K562 (cell line): Measurements from ENCODE around the gene RFC2. TPM values are rescaled to one million over a fixed set of nuclear protein-coding genes. Genes with fewer than 3 reads are reported as not detected.

Source experiments
- ATAC-seq: fragments of 200-7000 bp; cut with Tn5 transposase; 3 replicates; pipeline ENCODE4 v1.9.1; 2020; ENCODE audit warnings: moderate library complexity
- BruUV-seq: library from RNA; stranded (reverse); fragments of 400-500 nt; replicated peaks from 2 replicates; lab custom pipeline; 2021; lab: Mats Ljungman, UMichigan
- CTCF ChIA-PET: fragments of 300-600 bp; formaldehyde crosslinking; extraction: SDS; loops from one replicate; lab custom pipeline; 2021; ENCODE audit warnings: low intra/inter-chr PET ratio; lab: Yijun Ruan, JAX
- POLR2A ChIA-PET: fragments of 300-600, 350-650 bp; sonication (Branson Sonifier 250); formaldehyde crosslinking; extraction: SDS; loops from one replicate; lab custom pipeline; 2021; ENCODE audit warnings: antibody characterized with exemption, inconsistent platforms; lab: Yijun Ruan, JAX
- DNase-seq, 4 experiments: peaks; one replicate each; pipeline versions ENCODE4 v3.0.0 to v3.0.0-alpha.2; 2011 to 2018; ENCODE audit warnings: low spot score in 3 of 4, mixed read lengths in 3 of 4; ENCODE audit errors: extremely low read depth in 1 of 4
- FAIRE-seq: peaks from 2 replicates; lab custom pipeline; 2011; peaks lifted over from hg19 to GRCh38; lab: Jason Lieb, UNC
- H2AFZ ChIP-seq: 2 replicates; pipeline ENCODE4 v1.6.0; 2011; ENCODE audit warnings: low read depth, low read length, control low read depth, inconsistent platforms
- H3K27ac ChIP-seq: fragments of 200-600 bp; 3 replicates; pipeline ENCODE4 v1.8.0; 2011; ENCODE audit warnings: low read depth, mild to moderate bottlenecking, control low read depth, inconsistent platforms, low read length, moderate library complexity, mixed read lengths; ENCODE audit errors: extremely low read depth
- H3K27me3 ChIP-seq, 2 experiments: fragments of 300-600 bp in 1 of 2; 2 replicates in 1 of 2; 3 replicates in 1 of 2; pipeline versions ENCODE4 v1.6.0 to v1.8.0; 2011; ENCODE audit warnings: inconsistent platforms in 2 of 2, low read length in 2 of 2, mild to moderate bottlenecking in 1 of 2, mixed read lengths in 1 of 2, moderate library complexity in 1 of 2; ENCODE audit not compliant: control insufficient read depth in 2 of 2, insufficient read depth in 2 of 2
- H3K36me3 ChIP-seq: fragments of 300-600 bp; 3 replicates; pipeline ENCODE4 v1.8.0; 2011; ENCODE audit warnings: mild to moderate bottlenecking, low read length, inconsistent platforms; ENCODE audit not compliant: control insufficient read depth, insufficient read depth
- H3K4me1 ChIP-seq, 2 experiments: fragments of 200-600 bp in 1 of 2; replicated peaks in 1 of 2; 2 replicates in 1 of 2; 3 replicates in 1 of 2; pipeline versions ENCODE4 v1.5.1 to v1.8.0; 2011; ENCODE audit warnings: inconsistent platforms in 2 of 2, low read length in 2 of 2, mild to moderate bottlenecking in 1 of 2, mixed read lengths in 1 of 2, moderate library complexity in 1 of 2; ENCODE audit not compliant: control insufficient read depth in 2 of 2, insufficient read depth in 2 of 2
- H3K4me2 ChIP-seq: 2 replicates; pipeline ENCODE4 v1.6.1; 2011; ENCODE audit warnings: low read length, control low read depth, inconsistent platforms, mixed read lengths; ENCODE audit not compliant: insufficient read depth
- H3K4me3 ChIP-seq: fragments of 200-600 bp; sonication (generic), shearing (Covaris generic); 2 replicates; pipeline ENCODE4 v1.5.1; 2016; ENCODE audit warnings: control low read depth, inconsistent platforms
- H3K79me2 ChIP-seq: fragments of 200-600 bp; 3 replicates; pipeline ENCODE4 v1.8.0; 2011; ENCODE audit warnings: low read length, inconsistent platforms; ENCODE audit not compliant: control insufficient read depth, insufficient read depth
- H3K9ac ChIP-seq, 2 experiments: 2 replicates each; pipeline versions ENCODE4 v1.6.0 to v1.6.1; 2011; ENCODE audit warnings: low read depth in 2 of 2, low read length in 2 of 2, control low read depth in 1 of 2, inconsistent platforms in 1 of 2, mild to moderate bottlenecking in 1 of 2, mixed read lengths in 1 of 2; ENCODE audit not compliant: insufficient read depth in 1 of 2
- H3K9me1 ChIP-seq: one replicate; pipeline ENCODE4 v1.6.0; 2011; ENCODE audit warnings: inconsistent platforms, mild to moderate bottlenecking, low read length, moderate library complexity; ENCODE audit not compliant: control insufficient read depth, insufficient read depth
- H3K9me3 ChIP-seq: replicated peaks from 2 replicates; pipeline ENCODE4 v1.5.1; 2011; ENCODE audit warnings: low read depth, low read length, inconsistent platforms; ENCODE audit not compliant: control insufficient read depth, insufficient read depth
- H4K20me1 ChIP-seq: replicated peaks from 2 replicates; pipeline ENCODE4 v1.6.1; 2011; ENCODE audit warnings: low read length, inconsistent platforms, mixed read lengths; ENCODE audit not compliant: control insufficient read depth, insufficient read depth
- RBM25 ChIP-seq: fragments of 200-400 bp; formaldehyde crosslinking; IDR thresholded peaks from 2 replicates; pipeline ENCODE4 v1.6.1; 2018; ENCODE audit warnings: low read length, low read depth, moderate library complexity; ENCODE audit not compliant: severe bottlenecking
- THAP7 ChIP-seq: fragments of 250-450 bp; sonication (Bioruptor Pico); IDR thresholded peaks from 2 replicates; pipeline ENCODE4 v1.5.0; 2021
- ZNF121 ChIP-seq: sonication (generic); formaldehyde crosslinking; conservative IDR thresholded peaks from 2 replicates; pipeline ENCODE4 v1.8.0; 2022; ENCODE audit warnings: missing genetic modification reagents
- WGBS: fragments of 100-300 bp; shearing (Covaris generic); methylation state at CpG from one replicate; pipeline ENCODE4 v1.1.6; 2016; ENCODE audit warnings: low coverage, mixed read lengths; ENCODE audit not compliant: insufficient coverage; ENCODE audit errors: missing lambda C conversion rate; 5-methylcytosine and 5-hydroxymethylcytosine counted together
- in situ Hi-C: fragments of 300-500 bp; cut with MboI; formaldehyde crosslinking; loops from 4 replicates; pipeline ENCODE4 v1.15.0; 2018; ENCODE audit warnings: inconsistent platforms, mixed read lengths
- intact Hi-C: fragments of 100-400 bp; cut with micrococcal nuclease; formaldehyde crosslinking; loops from 2 replicates; pipeline ENCODE4 v1.14.2; 2022
- polyA plus RNA-seq, 8 experiments: library from polyadenylated mRNA; depleted of rRNA in 4 of 8; stranded (reverse) in 5 of 8; unstranded in 3 of 8; fragments of >200 nt; fragmentation: Nextera tagmentation in 2 of 8; fragmentation: Illumina TruSeq in 1 of 8; extraction: Ambion mirVana in 2 of 8; extraction: Trizol in 1 of 8; gene quantifications; 2 replicates each; pipeline versions ENCODE4 v1.2.1 to v1.2.3, GENCODE V29; 2011 to 2014; ENCODE audit warnings: inconsistent platforms in 1 of 8, missing spikeins in 1 of 8
- total RNA-seq, 7 experiments: library from RNA; depleted of rRNA in 6 of 7; stranded (reverse); fragments of >200 nt in 6 of 7; fragmentation: Illumina TruSeq in 2 of 7; extraction: Trizol in 2 of 7; gene quantifications; 2 replicates each; pipeline versions ENCODE4 v1.2.1 to v1.2.3, GENCODE V29; 2011 to 2021; ENCODE audit warnings: low replicate concordance in 1 of 7

RFC2 gene
- total and polyA plus RNA-seq, 9 of the 15 experiments (the other 6 are each of a cell fraction or from before 2014, with no cell fraction given): 32.5 to 161 (median 102) TPM

DNA sequence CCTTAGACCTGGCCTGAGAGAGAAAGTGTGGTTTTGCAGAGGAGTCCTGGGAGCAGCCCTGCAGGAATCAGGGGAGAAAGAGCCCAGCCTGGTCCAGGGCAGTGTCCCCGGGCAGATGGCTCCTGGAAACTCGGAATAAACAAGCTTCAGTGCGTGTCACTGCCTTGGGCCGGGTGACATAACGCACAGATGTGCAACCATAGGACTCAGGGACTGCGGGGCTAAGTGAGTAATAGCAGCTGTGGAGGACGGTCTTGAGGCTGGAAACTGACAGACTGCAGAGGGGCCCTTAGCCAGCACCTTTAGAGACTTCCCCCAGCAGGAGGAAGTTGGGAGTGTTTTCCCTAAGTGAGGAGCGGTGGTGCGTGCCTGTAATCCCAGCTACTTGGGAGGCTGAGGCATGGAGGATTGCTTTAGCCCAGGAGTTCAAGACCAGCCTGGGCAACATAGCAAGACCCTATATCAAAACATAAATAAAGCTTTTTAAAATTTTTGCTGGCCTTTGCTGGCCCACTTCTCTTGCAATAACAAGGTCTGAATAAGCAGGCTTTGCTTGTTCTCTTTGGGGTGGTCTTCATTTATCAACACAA lies 29.8 kb upstream of the RFC2 start:
- in situ Hi-C loops: no loop called here
- CTCF ChIA-PET: no interaction called here

More for the DNA sequence above, 29.8 kb upstream of the RFC2 start:
- no peak for TF ChIP-seq THAP7 (CRISPR knock-in tag)
- TF ChIP-seq ZNF121 (CRISPR knock-in tag): peak; percentile 81
- TF ChIP-seq RBM25: peak; percentile 14
- TF ChIP-seq, all 486 proteins: peak for 2
- H3K9ac ChIP-seq: no peak overlapping the region
- ATAC-seq (no peak), DNase-seq (peak in 2 of 4 experiments; percentile 12 to 14), FAIRE-seq (no peak)
- no peaks in the 10 kb centered on the region for H3K9me1 ChIP-seq
- POLR2A ChIA-PET: interaction anchor here (0.6 to 1.0 kb wide), 4 partner anchors 13 to 662 kb away, joined by 3 to 7 read pairs (median 3); no protein-coding TSS in a partner anchor
- intact Hi-C loops: loop anchor here (2.0 kb wide), 1 partner anchor 13 kb away; no protein-coding TSS in a partner anchor
- no peak overlapping the region for H3K27ac ChIP-seq
- H3K4me2 ChIP-seq: no peak overlapping the region
- 41% methylated on average over 9 of the region's 9 CpGs for WGBS
- H3K9me3 ChIP-seq: no peaks in the 10 kb centered on the region
- no peak overlapping the region for H3K4me3 ChIP-seq
- H3K79me2 ChIP-seq: no peaks in the 10 kb centered on the region
- no peaks in the 10 kb centered on the region for H3K36me3 ChIP-seq
- H2AFZ ChIP-seq: 0 out of 2 replicates have a peak overlapping the region, but pooled peaks have one; percentile 15
- no peaks in the 10 kb centered on the region for H4K20me1 ChIP-seq
- BruUV-seq: no TSS peak
- no peaks in the 10 kb centered on the region; a peak in 1 of 5 replicates for H3K27me3 ChIP-seq
- peaks cover 20 to 28% of the 10 kb centered on the region in 2 experiments for H3K4me1 ChIP-seq
